ENCODE data around the gene SIGLEC12. TPM values are rescaled to one million over a fixed set of nuclear protein-coding genes. Genes with fewer than 3 reads are reported as not detected.
"Not testable (repeated sequence)": the region's sequence is repeated elsewhere in the genome, so short reads cannot be mapped to it uniquely, and the experiment has no call there.

Gene SIGLEC12
- total RNA-seq, 3 donors from 2014 or later, result 1.8 TPM; not detected in 2

GRCh38 chr19:51469162-51469561 lies 32.4 kb downstream of the SIGLEC12 start:
- no peak overlapping the region for H3K4me3 ChIP-seq
- peak in 1 of 2 donors; percentile 3 for DNase-seq (ENCODE audit: low spot score in 2 of 2)
- intact Hi-C loops (cut with DNase I; ENCODE audit: low total_unique reads), result no loop called here
- no peak overlapping the region for H3K27ac ChIP-seq
- H3K4me1 ChIP-seq, result no peaks in the 10 kb centered on the region
- H3K9me3 ChIP-seq, result no peaks in the 10 kb centered on the region
- peaks cover 0 to 42% of the 10 kb centered on the region in 2 donors for H3K27me3 ChIP-seq
- TF ChIP-seq POLR2A (IDR thresholded peaks at IDR 0.05) (no peak), CTCF (IDR thresholded peaks at IDR 0.05) (no peak), POLR2AphosphoS5 (IDR thresholded peaks at IDR 0.05) (no peak)
- H3K36me3 ChIP-seq, result no peaks in the 10 kb centered on the region

- intact Hi-C loops (cut with DNase I; ENCODE audit: low total_unique reads), result no loop called here
- H3K27me3 ChIP-seq, result peaks cover 0 to 41% of the 10 kb centered on the region in 2 donors
- no peaks in the 10 kb centered on the region for H3K4me1 ChIP-seq
- no peaks in the 10 kb centered on the region for H3K36me3 ChIP-seq
- TF ChIP-seq CTCF (IDR thresholded peaks at IDR 0.05) (no peak), POLR2A (IDR thresholded peaks at IDR 0.05) (no peak), POLR2AphosphoS5 (IDR thresholded peaks at IDR 0.05) (no peak)
- no peaks in the 10 kb centered on the region for H3K9me3 ChIP-seq
- no peak for DNase-seq (ENCODE audit: low spot score in 2 of 2)
- no peak overlapping the region for H3K4me3 ChIP-seq
- H3K27ac ChIP-seq, result no peak overlapping the region
Measured at GRCh38 chr19:51468545-51468920, 33.1 kb downstream of the SIGLEC12 start.

GRCh38 chr19:51467864-51468544 lies 33.6 kb downstream of the SIGLEC12 start:
- Histone ChIP-seq H3K27ac (no peak overlapping the region), H3K4me1 (no peaks in the 10 kb centered on the region), H3K4me3 (no peak overlapping the region), H3K36me3 (no peaks in the 10 kb centered on the region), H3K27me3 (peaks cover 0 to 38% of the 10 kb centered on the region in 2 donors), H3K9me3 (no peaks in the 10 kb centered on the region)
- DNase-seq (ENCODE audit: low spot score in 2 of 2), result peak in 1 of 2 donors; percentile 38
- intact Hi-C loops (cut with DNase I; ENCODE audit: low total_unique reads), result no loop called here
- TF ChIP-seq POLR2AphosphoS5 (IDR thresholded peaks at IDR 0.05) (no peak), POLR2A (IDR thresholded peaks at IDR 0.05) (no peak), CTCF (IDR thresholded peaks at IDR 0.05) (no peak)

GRCh38 chr19:51466723-51467122 lies 34.9 kb downstream of the SIGLEC12 start:
- intact Hi-C loops (cut with DNase I; ENCODE audit: low total_unique reads), result no loop called here
- Histone ChIP-seq H3K4me1 (no peaks in the 10 kb centered on the region), H3K27me3 (peaks cover 0 to 46% of the 10 kb centered on the region in 2 donors), H3K27ac (no peak overlapping the region), H3K4me3 (no peak overlapping the region), H3K36me3 (no peaks in the 10 kb centered on the region), H3K9me3 (no peaks in the 10 kb centered on the region)
- no peak for TF ChIP-seq POLR2AphosphoS5 (IDR thresholded peaks at IDR 0.05)
- TF ChIP-seq CTCF (IDR thresholded peaks at IDR 0.05), result no peak
- no peak for TF ChIP-seq POLR2A (IDR thresholded peaks at IDR 0.05)
- no peak for DNase-seq (ENCODE audit: low spot score in 2 of 2)

GRCh38 chr19:51463976-51464581 lies 37.5 kb downstream of the SIGLEC12 start:
- not testable (repeated sequence) for H3K9me3 ChIP-seq; H3K27ac ChIP-seq; DNase-seq (ENCODE audit: low spot score in 2 of 2); H3K4me1 ChIP-seq; H3K36me3 ChIP-seq; H3K4me3 ChIP-seq
- intact Hi-C loops (cut with DNase I; ENCODE audit: low total_unique reads), result loop anchor here (2.0 kb wide), 1 partner anchor 65 kb away; no protein-coding TSS in a partner anchor
- H3K27me3 ChIP-seq, result peaks cover 0 to 54% of the 10 kb centered on the region in 2 donors
